Stimulated activated CD4-positive, alpha-beta T cell treated with anti-CD3 and anti-CD28 coated beads, Interleukin-12 subunit alpha, Interleukin-12 subunit beta, amount 100 ng/mL, for 48 hours (primary cell): ENCODE results near the gene PACS1.

Source experiments
- DNase-seq, 3 donors: peaks; one replicate each; pipeline ENCODE4 v3.0.0-alpha.2; 2020; ENCODE audit warnings: low read depth in 2 of 3, low spot score in 1 of 3

Gene PACS1

DNA sequence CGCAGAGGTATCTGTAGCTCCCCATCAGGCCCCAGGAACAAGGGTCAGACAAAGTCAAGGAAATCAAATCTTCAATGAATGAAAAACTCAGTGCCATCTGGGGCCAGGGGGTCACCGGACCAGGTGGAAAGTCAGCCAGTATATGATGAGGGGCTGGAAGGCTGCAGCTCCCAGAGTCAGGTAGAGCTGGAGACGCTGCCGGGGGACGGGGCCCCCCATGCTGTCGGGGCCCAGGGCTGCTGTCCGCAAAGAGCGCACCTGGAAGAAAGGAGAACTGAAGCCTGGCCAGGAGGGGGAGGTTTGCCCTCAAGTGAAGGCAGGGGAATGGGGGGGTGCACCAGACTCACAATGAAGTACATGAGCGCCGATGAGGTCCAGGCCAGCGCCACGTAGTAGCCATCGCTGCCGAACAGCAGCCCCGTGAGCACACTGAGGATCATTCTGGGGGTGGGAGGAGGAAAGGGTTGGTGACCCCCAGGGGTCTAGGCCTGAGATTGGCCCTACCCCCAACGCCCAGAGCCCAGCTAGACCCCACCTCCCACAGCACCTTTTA lies 214.5 kb downstream of the PACS1 start:
- no peak for DNase-seq

DNA sequence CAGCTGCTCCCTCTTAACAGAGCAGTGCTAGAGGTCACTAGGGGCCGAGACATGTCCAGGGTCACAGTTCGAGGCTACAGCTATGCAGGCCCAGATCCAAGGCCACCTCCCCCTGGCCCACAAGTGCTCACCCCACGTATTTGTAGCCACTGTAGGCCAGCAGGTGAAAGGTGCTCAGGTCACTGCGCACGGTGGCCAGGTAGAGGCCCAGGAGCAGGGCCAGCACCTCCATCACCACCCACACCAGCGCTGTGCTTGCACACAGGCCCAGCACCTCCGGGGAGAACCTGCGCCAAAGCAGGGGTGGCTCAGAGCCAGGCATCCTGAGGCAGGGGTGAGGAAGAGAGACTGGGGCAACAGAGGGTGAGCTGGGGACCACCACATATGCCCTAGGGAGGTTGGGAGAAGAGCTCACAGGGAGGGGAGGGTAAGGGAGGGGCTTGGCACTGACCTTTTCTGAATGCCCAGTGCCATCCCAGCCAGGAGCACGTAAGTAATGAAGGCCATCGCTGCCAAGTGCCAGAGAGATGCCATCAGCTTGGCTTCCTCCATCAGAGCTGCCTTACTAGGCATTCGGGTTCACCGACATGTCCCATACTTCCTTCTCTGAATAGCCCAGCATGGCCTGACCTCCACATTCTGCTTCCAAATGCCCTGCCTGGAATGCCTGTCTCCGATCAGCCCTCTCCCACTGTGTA lies 215.3 kb downstream of the PACS1 start:
- no peak for DNase-seq

DNA sequence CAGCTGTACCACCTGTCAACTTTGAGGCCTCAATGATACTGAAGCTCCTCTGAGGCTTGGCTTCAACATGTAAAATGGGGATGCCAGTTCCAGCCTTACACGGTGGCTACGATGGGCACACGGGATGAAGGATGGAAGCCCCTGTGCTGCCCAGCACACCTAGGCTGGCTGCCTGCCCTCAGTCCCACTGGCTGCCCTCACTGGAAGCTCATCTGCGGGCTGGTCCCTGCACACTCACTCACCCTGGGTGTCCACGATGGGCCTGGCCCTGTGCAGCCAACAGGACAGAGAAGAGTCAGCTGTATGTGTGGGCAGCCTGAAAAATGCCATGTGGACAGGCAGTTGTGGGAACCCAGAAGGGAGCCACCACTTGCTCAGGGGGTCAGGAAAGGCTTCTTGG lies 216.6 kb downstream of the PACS1 start:
- no peak for DNase-seq

DNA sequence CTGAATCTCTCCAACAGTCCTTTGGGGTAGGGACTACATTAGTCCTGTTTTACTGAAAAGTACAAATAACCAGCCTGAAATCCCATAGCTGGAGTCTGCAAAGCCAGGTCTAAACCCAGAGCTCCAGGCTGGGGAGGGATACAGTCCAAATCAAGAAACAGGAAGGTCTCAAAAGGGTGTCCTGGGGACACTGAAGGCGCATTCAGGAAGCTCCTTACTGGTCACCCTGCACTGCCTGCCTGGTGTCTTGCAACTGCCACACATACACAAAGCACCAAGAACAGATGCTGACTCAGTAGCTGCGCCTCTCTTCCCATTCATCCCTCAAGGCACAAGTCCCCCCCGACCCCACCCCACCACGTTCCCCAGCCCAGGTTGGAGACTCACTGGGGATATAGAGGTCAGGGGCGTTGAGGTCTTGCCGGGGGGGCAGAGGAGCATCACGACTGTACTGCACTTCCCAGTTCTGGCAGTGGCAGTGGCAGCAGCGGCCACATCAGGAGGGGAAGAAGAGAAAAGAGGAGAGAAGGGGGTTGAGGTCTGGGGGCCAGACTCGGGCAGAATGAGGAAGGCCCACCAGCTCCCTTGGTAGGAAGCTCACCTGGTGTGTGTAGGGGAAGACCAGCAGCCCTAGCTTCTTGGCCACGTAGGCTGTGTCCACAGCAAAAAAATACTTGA lies 217.3 kb downstream of the PACS1 start:
- no peak for DNase-seq

DNA sequence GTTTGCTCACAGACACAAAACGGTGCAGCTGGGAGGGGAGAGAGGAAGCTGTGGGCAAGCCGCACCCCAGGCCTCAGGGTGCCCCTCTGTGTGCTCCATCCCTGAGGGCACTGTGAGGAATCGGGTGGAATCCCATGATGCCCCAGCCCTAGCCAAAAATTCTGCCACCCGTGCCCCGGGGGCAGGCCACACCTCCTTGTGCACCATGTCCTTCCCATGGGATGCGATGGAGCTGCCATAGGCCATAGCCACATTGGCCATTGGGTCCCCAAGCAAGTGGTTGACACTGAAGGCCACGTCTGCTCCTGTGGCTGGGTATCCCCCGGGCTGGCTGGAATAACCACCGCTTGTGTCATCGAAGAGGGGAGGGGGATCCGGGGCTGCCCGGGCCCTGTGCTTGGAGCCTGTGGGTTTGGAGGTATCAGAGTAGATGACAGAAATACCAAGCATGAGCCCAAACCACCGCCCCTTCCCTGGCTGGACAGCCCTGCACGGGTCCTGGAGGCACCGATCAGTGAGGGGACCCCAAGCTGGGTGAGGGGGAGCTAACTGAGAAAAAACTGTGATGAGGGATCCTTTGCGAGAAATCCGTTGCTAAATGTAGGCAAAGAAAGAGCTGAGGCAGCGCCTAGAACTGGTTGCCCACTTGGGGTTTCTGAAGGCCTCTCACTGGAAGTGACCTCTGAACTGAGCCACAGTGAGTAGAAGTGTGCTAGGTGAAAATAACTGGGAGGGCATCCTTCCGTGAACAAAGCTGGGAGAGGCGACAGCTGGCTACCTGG lies 218.0 kb downstream of the PACS1 start:
- no peak for DNase-seq

DNA sequence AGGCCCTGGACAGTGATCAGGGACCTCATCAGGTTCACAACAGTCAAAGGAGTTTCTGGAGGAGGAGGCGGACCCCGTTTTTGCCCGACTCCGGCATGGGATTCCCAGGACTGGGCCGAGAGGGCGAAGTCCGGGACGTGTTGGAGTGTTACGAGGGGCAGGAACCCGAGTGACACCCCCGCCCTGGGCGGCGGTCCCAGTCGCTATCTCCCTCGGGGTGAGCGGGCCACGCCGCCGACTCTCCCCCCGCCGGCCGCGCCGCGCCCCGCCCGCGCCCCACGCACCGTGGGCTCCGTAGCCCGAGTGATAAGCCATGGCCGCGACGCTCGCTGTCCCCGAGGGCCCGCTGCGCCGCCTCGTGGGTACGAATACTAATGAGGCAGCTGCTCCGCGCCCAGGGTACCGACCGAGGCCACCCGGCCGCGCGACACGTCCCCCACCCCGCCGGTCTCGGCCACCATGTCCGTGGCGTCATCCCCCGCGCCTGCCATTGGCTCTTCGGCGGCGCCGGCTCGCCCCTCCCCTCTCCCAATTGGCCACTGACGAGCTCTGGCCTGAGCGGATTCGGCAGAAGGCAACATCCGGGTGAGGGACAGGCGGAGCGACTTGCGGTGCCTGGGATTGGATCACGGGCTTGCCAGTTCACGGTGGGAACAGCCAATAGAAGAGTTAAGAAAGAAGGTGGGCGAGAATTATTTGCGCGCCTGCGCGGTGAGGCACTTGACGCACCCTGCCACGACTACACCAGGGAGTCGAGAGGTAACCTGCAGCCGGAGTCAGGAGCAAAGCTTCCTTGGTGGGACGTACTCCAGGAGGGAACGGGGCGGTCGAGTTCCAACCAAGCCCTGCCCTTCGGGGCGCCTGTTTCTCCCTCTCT lies 218.8 kb downstream of the PACS1 start, which contains the start of gene YIF1A:
YIF1A (minus strand) TSS at position 473 of the 877 bp plus-strand sequence; CDS start at position 315, 158 bp downstream.
- DNase-seq = peak; percentile 94 to 98 (median 98)

DNA sequence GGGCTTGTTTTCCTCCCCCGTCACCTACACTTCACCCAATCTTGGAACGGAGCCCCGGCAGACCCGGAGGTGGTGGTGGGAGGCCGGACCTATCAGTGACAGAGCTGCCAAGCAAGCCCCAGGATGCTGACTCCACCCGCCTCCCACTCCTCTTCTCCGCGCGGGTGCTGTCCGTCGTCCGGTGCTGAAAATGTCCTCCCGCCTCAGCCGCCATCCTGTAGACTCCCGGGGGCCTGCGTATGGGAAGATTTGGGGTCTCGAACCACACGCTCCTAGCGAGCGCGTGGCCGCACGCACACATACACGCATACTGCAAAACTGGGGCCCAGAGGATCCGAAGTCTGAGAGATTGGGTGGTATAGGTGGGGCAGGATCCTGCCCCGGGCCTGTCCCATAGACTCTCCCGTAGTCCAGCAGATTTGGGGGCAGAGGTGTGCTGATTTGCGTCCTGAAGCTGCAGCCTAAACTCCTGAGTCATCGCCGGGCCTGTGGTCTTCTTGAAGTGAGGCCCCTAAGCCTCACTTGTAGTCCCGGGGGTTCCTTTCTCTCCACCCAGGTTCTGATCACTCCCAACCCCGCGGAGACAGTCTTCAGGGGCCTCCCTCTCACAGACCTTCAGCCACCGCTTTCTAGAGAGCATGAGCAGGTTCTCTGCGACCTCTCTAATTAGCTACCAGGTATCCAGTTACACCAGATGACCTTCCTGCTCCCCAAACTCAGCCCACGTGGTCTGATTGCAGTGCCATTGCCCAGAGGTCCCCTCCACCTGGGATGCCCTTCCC lies 219.7 kb downstream of the PACS1 start:
- peak; percentile 76 to 78 (median 76) for DNase-seq

DNA sequence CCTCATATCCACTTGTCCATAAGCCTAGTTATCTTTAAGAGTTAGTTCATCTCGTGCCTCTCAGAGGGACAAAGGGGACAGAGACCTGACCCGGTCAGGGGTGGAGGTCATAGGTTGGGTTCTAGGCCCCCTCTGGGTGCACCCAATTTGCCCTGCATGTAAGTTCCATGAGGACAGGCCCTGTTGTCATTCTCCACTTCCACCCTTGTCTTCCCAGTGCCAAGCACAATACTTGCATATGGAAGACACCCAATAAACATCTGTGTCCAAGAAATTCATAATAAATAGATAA lies 220.2 kb downstream of the PACS1 start:
- DNase-seq = no peak

DNA sequence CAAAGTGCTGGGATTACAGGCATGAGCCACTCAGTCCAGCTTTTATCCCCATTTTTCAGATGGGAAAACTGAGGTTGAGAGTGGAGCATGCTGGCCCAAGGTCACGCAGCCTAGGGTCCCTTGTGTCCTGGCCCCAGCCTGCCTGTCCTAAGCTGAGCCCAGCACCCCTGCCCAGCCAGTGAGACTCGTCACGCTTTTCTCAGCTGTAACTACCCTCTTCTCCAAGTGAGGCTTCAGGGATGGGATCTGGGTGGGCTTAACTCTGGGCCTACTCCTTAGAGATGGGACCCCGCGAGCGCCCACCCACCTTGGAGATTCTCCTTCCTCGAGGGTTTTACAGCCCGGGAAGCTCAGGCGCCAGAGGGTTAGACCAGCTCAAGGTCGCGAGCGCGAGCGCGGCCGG lies 221.2 kb downstream of the PACS1 start:
- no peak for DNase-seq

DNA sequence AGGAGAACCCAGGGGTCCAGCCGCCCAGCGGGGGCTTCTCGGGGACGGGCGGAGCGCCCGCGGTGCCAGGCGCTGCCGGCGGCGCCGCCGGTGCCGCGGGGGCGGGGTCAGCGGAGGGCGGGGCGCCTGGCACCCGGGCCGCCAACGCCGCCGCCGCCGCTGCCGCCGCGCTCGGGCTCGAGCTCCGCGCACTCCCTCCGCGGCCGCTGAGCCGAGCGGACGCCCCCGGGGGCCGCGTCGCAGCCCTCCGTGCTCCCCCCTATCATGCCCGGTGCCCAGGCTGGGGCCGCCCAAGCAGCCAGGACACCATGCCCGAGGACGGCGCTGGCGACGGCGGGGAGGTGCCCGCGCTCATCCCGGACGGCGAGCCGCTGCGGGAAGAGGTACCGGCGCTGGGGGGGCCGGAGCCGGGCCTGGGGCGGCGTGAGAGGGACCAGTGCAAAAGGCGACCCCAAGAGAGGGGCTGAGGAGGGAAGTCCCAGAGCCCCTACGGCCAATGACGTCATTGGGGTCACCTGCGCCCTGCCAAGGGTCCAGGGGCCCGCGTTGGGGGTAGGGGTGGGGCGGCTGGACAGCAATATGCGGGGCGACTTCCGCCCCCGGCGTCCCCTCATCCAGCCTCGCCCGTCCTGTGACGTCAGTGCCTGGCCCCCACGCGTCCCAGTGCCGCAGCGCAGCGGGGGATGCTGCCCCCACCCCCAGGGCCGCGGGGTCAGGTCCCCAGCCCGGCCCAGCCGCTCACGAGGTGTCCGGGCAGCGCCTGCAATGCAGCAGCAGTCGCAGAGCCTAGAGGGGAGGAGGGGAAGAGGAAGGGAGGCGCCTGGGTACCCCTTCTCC lies 221.9 kb downstream of the PACS1 start, which contains the start of gene TMEM151A:
TMEM151A (plus strand) TSS at position 189 of the 837 bp plus-strand sequence; CDS start at position 309, 120 bp downstream.
- no peak for DNase-seq

DNA sequence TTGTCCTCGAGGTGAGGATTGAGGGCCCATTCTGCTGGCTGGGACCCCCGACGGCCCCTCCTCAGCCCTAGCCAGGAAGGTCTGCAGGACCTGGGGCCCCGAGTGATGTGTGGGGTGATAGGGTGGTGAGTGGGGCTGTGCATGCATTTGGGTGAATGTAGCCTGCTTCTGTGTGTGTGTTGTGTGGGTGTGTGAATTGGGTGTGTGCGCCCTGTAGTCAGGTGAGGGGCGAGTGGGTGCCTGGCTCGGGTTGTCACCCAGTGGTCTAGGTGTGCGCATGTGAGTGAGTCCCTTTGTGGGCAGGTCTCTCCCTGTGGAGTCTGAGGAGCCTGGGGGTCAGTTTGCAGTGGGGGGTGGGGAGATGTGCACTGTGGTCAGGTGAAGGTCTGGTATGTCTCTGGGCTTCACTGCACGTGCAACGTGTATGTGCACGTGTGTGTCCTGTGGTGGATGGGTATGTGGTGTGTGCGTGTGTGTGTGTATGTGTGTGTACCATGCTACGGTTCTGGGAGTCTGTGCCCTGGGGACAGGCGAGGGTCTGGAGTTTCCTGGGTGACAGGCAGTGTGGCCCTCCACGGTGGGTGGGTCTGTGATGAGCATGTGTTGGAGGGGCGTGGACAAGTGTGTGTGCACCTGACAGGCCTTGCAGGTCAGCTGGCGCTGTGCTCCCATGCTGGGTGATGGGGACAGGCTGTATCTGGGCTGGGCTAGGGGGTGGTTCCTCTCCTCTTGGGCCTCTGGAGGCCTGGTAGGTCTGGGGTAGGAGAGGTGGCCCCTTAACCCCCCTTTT lies 222.7 kb downstream of the PACS1 start:
- DNase-seq = no peak

DNA sequence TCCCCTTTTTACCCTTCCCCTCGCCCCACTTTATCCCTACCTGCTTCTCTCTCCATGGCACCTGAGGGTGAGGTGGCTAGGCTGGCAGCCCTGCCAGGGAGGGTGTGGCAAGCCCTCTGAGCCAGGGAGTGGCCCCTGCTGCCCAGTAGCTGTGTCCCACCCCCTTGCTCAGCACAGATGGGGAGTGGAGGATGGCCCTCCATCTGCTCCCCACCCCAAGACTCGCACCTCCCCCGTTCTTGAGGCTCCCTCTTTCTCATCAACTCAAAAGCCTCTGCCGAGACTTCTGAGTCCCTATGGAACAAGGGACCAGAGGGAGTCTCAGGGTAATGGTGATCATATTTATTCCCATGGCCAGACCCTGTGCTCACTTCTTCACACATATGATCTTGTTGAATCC lies 223.3 kb downstream of the PACS1 start:
- no peak for DNase-seq

DNA sequence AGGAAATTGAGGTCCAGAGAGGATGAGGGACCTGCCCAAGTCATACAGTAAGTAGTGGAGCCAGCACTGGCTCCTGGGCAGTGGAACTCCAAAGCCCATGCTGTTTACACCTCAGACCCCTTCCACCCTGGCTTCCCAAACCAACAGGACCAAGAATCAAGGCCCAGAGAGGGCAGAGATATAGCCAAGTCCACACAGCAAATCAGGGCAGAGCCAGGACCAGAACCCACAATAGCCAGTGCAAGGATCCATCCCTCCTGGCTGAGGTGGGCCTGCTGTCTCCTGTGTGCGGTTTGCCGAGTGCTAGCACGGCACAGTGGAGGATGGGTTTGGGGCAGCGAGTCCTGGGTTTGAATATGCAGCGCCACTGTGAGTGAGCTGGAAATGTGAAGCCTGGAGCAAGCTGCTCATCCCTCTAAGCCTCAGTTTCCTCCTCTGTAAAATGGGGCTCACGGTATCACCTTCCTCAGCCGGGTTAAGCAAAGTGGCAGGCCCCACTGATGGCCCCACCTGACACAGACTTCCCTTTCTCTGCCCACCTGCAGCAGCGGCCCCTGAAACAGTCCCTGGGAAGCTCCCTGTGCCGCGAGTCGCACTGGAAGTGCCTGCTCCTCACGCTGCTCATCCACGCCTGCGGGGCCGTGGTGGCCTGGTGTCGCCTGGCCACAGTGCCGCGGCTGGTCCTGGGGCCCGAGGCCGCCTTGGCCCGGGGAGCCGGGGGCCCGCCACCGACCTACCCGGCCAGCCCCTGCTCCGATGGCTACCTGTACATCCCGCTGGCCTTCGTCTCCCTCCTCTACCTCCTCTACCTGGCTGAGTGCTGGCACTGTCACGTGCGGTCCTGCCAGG lies 223.9 kb downstream of the PACS1 start:
- DNase-seq = no peak
